K562 (cell line): Measurements from ENCODE around the gene SERPINE1. TPM values are rescaled to one million over a fixed set of nuclear protein-coding genes. Genes with fewer than 3 reads are reported as not detected.

Experiments
- ATAC-seq: fragments of 200-7000 bp; cut with Tn5 transposase; 3 replicates; pipeline ENCODE4 v1.9.1; 2020; ENCODE audit warnings: moderate library complexity
- BruUV-seq: library from RNA; stranded (reverse); fragments of 400-500 nt; replicated peaks from 2 replicates; lab custom pipeline; 2021; lab: Mats Ljungman, UMichigan
- CTCF ChIA-PET: fragments of 300-600 bp; formaldehyde crosslinking; extraction: SDS; loops from one replicate; lab custom pipeline; 2021; ENCODE audit warnings: low intra/inter-chr PET ratio; lab: Yijun Ruan, JAX
- POLR2A ChIA-PET: fragments of 300-600, 350-650 bp; sonication (Branson Sonifier 250); formaldehyde crosslinking; extraction: SDS; loops from one replicate; lab custom pipeline; 2021; ENCODE audit warnings: antibody characterized with exemption, inconsistent platforms; lab: Yijun Ruan, JAX
- DNase-seq, 4 experiments: peaks; one replicate each; pipeline versions ENCODE4 v3.0.0 to v3.0.0-alpha.2; 2011 to 2018; ENCODE audit warnings: low spot score in 3 of 4, mixed read lengths in 3 of 4; ENCODE audit errors: extremely low read depth in 1 of 4
- FAIRE-seq: peaks from 2 replicates; lab custom pipeline; 2011; peaks lifted over from hg19 to GRCh38; lab: Jason Lieb, UNC
- H2AFZ ChIP-seq: 2 replicates; pipeline ENCODE4 v1.6.0; 2011; ENCODE audit warnings: low read depth, low read length, control low read depth, inconsistent platforms
- H3K27ac ChIP-seq: fragments of 200-600 bp; 3 replicates; pipeline ENCODE4 v1.8.0; 2011; ENCODE audit warnings: low read depth, mild to moderate bottlenecking, control low read depth, inconsistent platforms, low read length, moderate library complexity, mixed read lengths; ENCODE audit errors: extremely low read depth
- H3K27me3 ChIP-seq, 2 experiments: fragments of 300-600 bp in 1 of 2; 2 replicates in 1 of 2; 3 replicates in 1 of 2; pipeline versions ENCODE4 v1.6.0 to v1.8.0; 2011; ENCODE audit warnings: inconsistent platforms in 2 of 2, low read length in 2 of 2, mild to moderate bottlenecking in 1 of 2, mixed read lengths in 1 of 2, moderate library complexity in 1 of 2; ENCODE audit not compliant: control insufficient read depth in 2 of 2, insufficient read depth in 2 of 2
- H3K36me3 ChIP-seq: fragments of 300-600 bp; 3 replicates; pipeline ENCODE4 v1.8.0; 2011; ENCODE audit warnings: mild to moderate bottlenecking, low read length, inconsistent platforms; ENCODE audit not compliant: control insufficient read depth, insufficient read depth
- H3K4me1 ChIP-seq, 2 experiments: fragments of 200-600 bp in 1 of 2; replicated peaks in 1 of 2; 2 replicates in 1 of 2; 3 replicates in 1 of 2; pipeline versions ENCODE4 v1.5.1 to v1.8.0; 2011; ENCODE audit warnings: inconsistent platforms in 2 of 2, low read length in 2 of 2, mild to moderate bottlenecking in 1 of 2, mixed read lengths in 1 of 2, moderate library complexity in 1 of 2; ENCODE audit not compliant: control insufficient read depth in 2 of 2, insufficient read depth in 2 of 2
- H3K4me2 ChIP-seq: 2 replicates; pipeline ENCODE4 v1.6.1; 2011; ENCODE audit warnings: low read length, control low read depth, inconsistent platforms, mixed read lengths; ENCODE audit not compliant: insufficient read depth
- H3K4me3 ChIP-seq: fragments of 200-600 bp; sonication (generic), shearing (Covaris generic); 2 replicates; pipeline ENCODE4 v1.5.1; 2016; ENCODE audit warnings: control low read depth, inconsistent platforms
- H3K79me2 ChIP-seq: fragments of 200-600 bp; 3 replicates; pipeline ENCODE4 v1.8.0; 2011; ENCODE audit warnings: low read length, inconsistent platforms; ENCODE audit not compliant: control insufficient read depth, insufficient read depth
- H3K9ac ChIP-seq, 2 experiments: 2 replicates each; pipeline versions ENCODE4 v1.6.0 to v1.6.1; 2011; ENCODE audit warnings: low read depth in 2 of 2, low read length in 2 of 2, control low read depth in 1 of 2, inconsistent platforms in 1 of 2, mild to moderate bottlenecking in 1 of 2, mixed read lengths in 1 of 2; ENCODE audit not compliant: insufficient read depth in 1 of 2
- H3K9me1 ChIP-seq: one replicate; pipeline ENCODE4 v1.6.0; 2011; ENCODE audit warnings: inconsistent platforms, mild to moderate bottlenecking, low read length, moderate library complexity; ENCODE audit not compliant: control insufficient read depth, insufficient read depth
- H3K9me3 ChIP-seq: replicated peaks from 2 replicates; pipeline ENCODE4 v1.5.1; 2011; ENCODE audit warnings: low read depth, low read length, inconsistent platforms; ENCODE audit not compliant: control insufficient read depth, insufficient read depth
- H4K20me1 ChIP-seq: replicated peaks from 2 replicates; pipeline ENCODE4 v1.6.1; 2011; ENCODE audit warnings: low read length, inconsistent platforms, mixed read lengths; ENCODE audit not compliant: control insufficient read depth, insufficient read depth
- CTCF ChIP-seq, 3 experiments: IDR thresholded peaks in 2 of 3; conservative IDR thresholded peaks in 1 of 3; 2 replicates each; pipeline ENCODE4 v1.5.1; 2011 to 2012; ENCODE audit warnings: low read length in 3 of 3, mild to moderate bottlenecking in 3 of 3, control low read depth in 2 of 3, improper control_type of control experiment in 1 of 3, inconsistent platforms in 1 of 3, low read depth in 1 of 3, mixed read lengths in 1 of 3, moderate library complexity in 1 of 3; ENCODE audit not compliant: insufficient read depth in 2 of 3
- GTF2A2 ChIP-seq: IDR thresholded peaks from 2 replicates; pipeline ENCODE4 v1.6.1; 2016; ENCODE audit warnings: mild to moderate bottlenecking, missing genetic modification characterization, missing compliant biosample characterization
- MAFG ChIP-seq: fragments of 450-650 bp; conservative IDR thresholded peaks from 2 replicates; pipeline ENCODE4 v1.6.1; 2016; ENCODE audit warnings: missing genetic modification characterization, missing compliant biosample characterization
- MCM7 ChIP-seq, 2 experiments: fragments of 450-650 bp; IDR thresholded peaks; 2 replicates each; pipeline ENCODE4 v1.6.1; 2016 to 2018
- MEF2D ChIP-seq: conservative IDR thresholded peaks from 2 replicates; pipeline ENCODE4 v1.6.1; 2016; ENCODE audit warnings: low read depth, missing genetic modification characterization, missing compliant biosample characterization
- POLR2A ChIP-seq: fragments of 450-650 bp; conservative IDR thresholded peaks from 2 replicates; pipeline ENCODE4 v1.6.1; 2016
- TBL1XR1 ChIP-seq, 2 experiments: IDR thresholded peaks; 2 replicates each; pipeline ENCODE4 v1.6.1; 2012; ENCODE audit warnings: improper control_type of control experiment in 2 of 2, low read length in 2 of 2, mild to moderate bottlenecking in 1 of 2
- TCFL5 ChIP-seq: fragments of 250-450 bp; sonication (Bioruptor Pico); conservative IDR thresholded peaks from 2 replicates; pipeline ENCODE4 v1.6.1; 2021; ENCODE audit warnings: mild to moderate bottlenecking, moderate library complexity, matching md5 sums
- TEAD1 ChIP-seq, 2 experiments: fragments of 450-650 bp in 1 of 2; sonication (generic) in 1 of 2; formaldehyde crosslinking; IDR thresholded peaks; 2 replicates each; pipeline versions ENCODE4 v1.4.0 to v1.8.0; 2020 to 2022; ENCODE audit warnings: mild to moderate bottlenecking in 2 of 2, missing genetic modification reagents in 1 of 2
- TGIF2 ChIP-seq: sonication (generic); formaldehyde crosslinking; IDR thresholded peaks from 2 replicates; pipeline ENCODE4 v1.8.1; 2022; ENCODE audit warnings: mild to moderate bottlenecking, missing genetic modification reagents, moderate library complexity
- ZNF583 ChIP-seq: fragments of 250-450 bp; sonication (Bioruptor Pico); IDR thresholded peaks from 2 replicates; pipeline ENCODE4 v1.4.0; 2020
- ZNF644 ChIP-seq: fragments of 200-800 bp; sonication (Bioruptor generic); IDR thresholded peaks from 2 replicates; pipeline ENCODE4 v1.6.1; 2016; ENCODE audit warnings: low read depth, missing genetic modification characterization, missing compliant biosample characterization
- WGBS: fragments of 100-300 bp; shearing (Covaris generic); methylation state at CpG from one replicate; pipeline ENCODE4 v1.1.6; 2016; ENCODE audit warnings: low coverage, mixed read lengths; ENCODE audit not compliant: insufficient coverage; ENCODE audit errors: missing lambda C conversion rate; 5-methylcytosine and 5-hydroxymethylcytosine counted together
- in situ Hi-C: fragments of 300-500 bp; cut with MboI; formaldehyde crosslinking; loops from 4 replicates; pipeline ENCODE4 v1.15.0; 2018; ENCODE audit warnings: inconsistent platforms, mixed read lengths
- intact Hi-C: fragments of 100-400 bp; cut with micrococcal nuclease; formaldehyde crosslinking; loops from 2 replicates; pipeline ENCODE4 v1.14.2; 2022
- polyA plus RNA-seq, 8 experiments: library from polyadenylated mRNA; depleted of rRNA in 4 of 8; stranded (reverse) in 5 of 8; unstranded in 3 of 8; fragments of >200 nt; fragmentation: Nextera tagmentation in 2 of 8; fragmentation: Illumina TruSeq in 1 of 8; extraction: Ambion mirVana in 2 of 8; extraction: Trizol in 1 of 8; gene quantifications; 2 replicates each; pipeline versions ENCODE4 v1.2.1 to v1.2.3, GENCODE V29; 2011 to 2014; ENCODE audit warnings: inconsistent platforms in 1 of 8, missing spikeins in 1 of 8
- total RNA-seq, 7 experiments: library from RNA; depleted of rRNA in 6 of 7; stranded (reverse); fragments of >200 nt in 6 of 7; fragmentation: Illumina TruSeq in 2 of 7; extraction: Trizol in 2 of 7; gene quantifications; 2 replicates each; pipeline versions ENCODE4 v1.2.1 to v1.2.3, GENCODE V29; 2011 to 2021; ENCODE audit warnings: low replicate concordance in 1 of 7
- TF ChIP-seq, protein P1 (sequence below): fragments of 450-650 bp; IDR thresholded peaks from 2 replicates; pipeline ENCODE4 v1.6.1; 2017; ENCODE audit warnings: antibody characterized with exemption, mild to moderate bottlenecking
- TF ChIP-seq, protein P2 (sequence below), 2 experiments: fragments of 250-450 bp in 1 of 2; fragments of 450-650 bp in 1 of 2; sonication (Bioruptor Pico) in 1 of 2; IDR thresholded peaks; 2 replicates each; pipeline versions ENCODE4 v1.6.1 to v1.8.0; 2016 to 2021; ENCODE audit warnings: mild to moderate bottlenecking in 2 of 2, moderate library complexity in 2 of 2, missing compliant biosample characterization in 1 of 2, missing genetic modification characterization in 1 of 2
- TF ChIP-seq, protein P3 (sequence below): fragments of 450-650 bp; conservative IDR thresholded peaks from 2 replicates; pipeline ENCODE4 v1.6.1; 2016; ENCODE audit warnings: missing genetic modification characterization, low read depth, mild to moderate bottlenecking, missing compliant biosample characterization, moderate library complexity

Gene SERPINE1
- total and polyA plus RNA-seq, 9 of the 15 experiments (the other 6 are each of a cell fraction or from before 2014, with no cell fraction given): 0.22 to 4.8 (median 0.91) TPM

GRCh38 chr7:101081432-101081831 is 45.5 kb upstream of the SERPINE1 start:
- no TSS peak for BruUV-seq
- DNase-seq (no peak), ATAC-seq (no peak), FAIRE-seq (no peak)
- Histone ChIP-seq H3K9me1 (no peaks in the 10 kb centered on the region), H3K27ac (no peak overlapping the region), H3K4me3 (no peak overlapping the region), H3K4me2 (no peak overlapping the region), H3K4me1 (peaks cover 7 to 15% of the 10 kb centered on the region in 2 experiments; a peak in 3 of 5 replicates), H2AFZ (no peak overlapping the region), H3K27me3 (no peaks in the 10 kb centered on the region), H3K9ac (no peak overlapping the region), H3K36me3 (no peaks in the 10 kb centered on the region), H3K9me3 (no peaks in the 10 kb centered on the region), H3K79me2 (peaks cover 12% of the 10 kb centered on the region), H4K20me1 (no peaks in the 10 kb centered on the region)
- CTCF ChIA-PET: interaction anchor here (0.6 kb wide), 1 partner anchor 74 kb away, joined by 4 read pairs; no protein-coding TSS in a partner anchor
- intact Hi-C loops (no loop called here), in situ Hi-C loops (no loop called here)
- 6% methylated on average over 1 of the region's 1 CpG for whole genome bisulfite sequencing
- POLR2A ChIA-PET: no interaction called here
- TF ChIP-seq, protein P1, sequence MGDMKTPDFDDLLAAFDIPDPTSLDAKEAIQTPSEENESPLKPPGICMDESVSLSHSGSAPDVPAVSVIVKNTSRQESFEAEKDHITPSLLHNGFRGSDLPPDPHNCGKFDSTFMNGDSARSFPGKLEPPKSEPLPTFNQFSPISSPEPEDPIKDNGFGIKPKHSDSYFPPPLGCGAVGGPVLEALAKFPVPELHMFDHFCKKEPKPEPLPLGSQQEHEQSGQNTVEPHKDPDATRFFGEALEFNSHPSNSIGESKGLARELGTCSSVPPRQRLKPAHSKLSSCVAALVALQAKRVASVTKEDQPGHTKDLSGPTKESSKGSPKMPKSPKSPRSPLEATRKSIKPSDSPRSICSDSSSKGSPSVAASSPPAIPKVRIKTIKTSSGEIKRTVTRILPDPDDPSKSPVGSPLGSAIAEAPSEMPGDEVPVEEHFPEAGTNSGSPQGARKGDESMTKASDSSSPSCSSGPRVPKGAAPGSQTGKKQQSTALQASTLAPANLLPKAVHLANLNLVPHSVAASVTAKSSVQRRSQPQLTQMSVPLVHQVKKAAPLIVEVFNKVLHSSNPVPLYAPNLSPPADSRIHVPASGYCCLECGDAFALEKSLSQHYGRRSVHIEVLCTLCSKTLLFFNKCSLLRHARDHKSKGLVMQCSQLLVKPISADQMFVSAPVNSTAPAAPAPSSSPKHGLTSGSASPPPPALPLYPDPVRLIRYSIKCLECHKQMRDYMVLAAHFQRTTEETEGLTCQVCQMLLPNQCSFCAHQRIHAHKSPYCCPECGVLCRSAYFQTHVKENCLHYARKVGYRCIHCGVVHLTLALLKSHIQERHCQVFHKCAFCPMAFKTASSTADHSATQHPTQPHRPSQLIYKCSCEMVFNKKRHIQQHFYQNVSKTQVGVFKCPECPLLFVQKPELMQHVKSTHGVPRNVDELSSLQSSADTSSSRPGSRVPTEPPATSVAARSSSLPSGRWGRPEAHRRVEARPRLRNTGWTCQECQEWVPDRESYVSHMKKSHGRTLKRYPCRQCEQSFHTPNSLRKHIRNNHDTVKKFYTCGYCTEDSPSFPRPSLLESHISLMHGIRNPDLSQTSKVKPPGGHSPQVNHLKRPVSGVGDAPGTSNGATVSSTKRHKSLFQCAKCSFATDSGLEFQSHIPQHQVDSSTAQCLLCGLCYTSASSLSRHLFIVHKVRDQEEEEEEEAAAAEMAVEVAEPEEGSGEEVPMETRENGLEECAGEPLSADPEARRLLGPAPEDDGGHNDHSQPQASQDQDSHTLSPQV: peak; percentile 98
- 0 out of 2 replicates have a peak, but pooled peaks have one; percentile 64 for TF ChIP-seq ZNF644
- TF ChIP-seq MAFG (tag): 0 out of 2 replicates have a peak, but pooled peaks have one; percentile 7
- no peak for TF ChIP-seq TGIF2 (CRISPR knock-in tag)
- TF ChIP-seq, protein P2, sequence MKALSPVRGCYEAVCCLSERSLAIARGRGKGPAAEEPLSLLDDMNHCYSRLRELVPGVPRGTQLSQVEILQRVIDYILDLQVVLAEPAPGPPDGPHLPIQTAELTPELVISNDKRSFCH (CRISPR knock-in tag; IDR thresholded peaks at IDR 0.05): no peak
- TF ChIP-seq, protein P2 (tag; IDR thresholded peaks at IDR 0.05): peak; percentile 91
- TF ChIP-seq, protein P3, sequence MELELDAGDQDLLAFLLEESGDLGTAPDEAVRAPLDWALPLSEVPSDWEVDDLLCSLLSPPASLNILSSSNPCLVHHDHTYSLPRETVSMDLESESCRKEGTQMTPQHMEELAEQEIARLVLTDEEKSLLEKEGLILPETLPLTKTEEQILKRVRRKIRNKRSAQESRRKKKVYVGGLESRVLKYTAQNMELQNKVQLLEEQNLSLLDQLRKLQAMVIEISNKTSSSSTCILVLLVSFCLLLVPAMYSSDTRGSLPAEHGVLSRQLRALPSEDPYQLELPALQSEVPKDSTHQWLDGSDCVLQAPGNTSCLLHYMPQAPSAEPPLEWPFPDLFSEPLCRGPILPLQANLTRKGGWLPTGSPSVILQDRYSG (tag): peak; percentile 90
- peak; percentile 87 for TF ChIP-seq ZNF583 (CRISPR knock-in tag)
- no peak for TF ChIP-seq TBL1XR1 (IDR thresholded peaks at IDR 0.05; ENCODE audit: low read length in 2 of 2)
- peak; percentile 89 for TF ChIP-seq MEF2D (tag)
- no peak for TF ChIP-seq POLR2A
- peak; percentile 72 for TF ChIP-seq GTF2A2 (tag)
- TF ChIP-seq TEAD1 (CRISPR knock-in tag; IDR thresholded peaks at IDR 0.05): peak in 1 of 2 experiments; percentile 76; a peak in 2 of 4 replicates
- no peak for TF ChIP-seq TCFL5
- TF ChIP-seq CTCF (IDR thresholded peaks at IDR 0.05 in 2 of 3, conservative IDR thresholded peaks at IDR 0.05 in 1 of 3; ENCODE audit: insufficient read depth in 2 of 3, low read depth in 1 of 3, low read length in 3 of 3): no peak
- no peak for TF ChIP-seq MCM7 (IDR thresholded peaks at IDR 0.05)
